HL-60/S4 (cell line): ENCODE data around the gene RYR2.

Experiments
- in situ Hi-C: fragments of 300-500 bp; cut with MboI; formaldehyde crosslinking; loops from 2 replicates; pipeline ENCODE4 v1.14.3; 2022; ENCODE audit warnings: low sequenced_read_pairs

RYR2 gene

DNA sequence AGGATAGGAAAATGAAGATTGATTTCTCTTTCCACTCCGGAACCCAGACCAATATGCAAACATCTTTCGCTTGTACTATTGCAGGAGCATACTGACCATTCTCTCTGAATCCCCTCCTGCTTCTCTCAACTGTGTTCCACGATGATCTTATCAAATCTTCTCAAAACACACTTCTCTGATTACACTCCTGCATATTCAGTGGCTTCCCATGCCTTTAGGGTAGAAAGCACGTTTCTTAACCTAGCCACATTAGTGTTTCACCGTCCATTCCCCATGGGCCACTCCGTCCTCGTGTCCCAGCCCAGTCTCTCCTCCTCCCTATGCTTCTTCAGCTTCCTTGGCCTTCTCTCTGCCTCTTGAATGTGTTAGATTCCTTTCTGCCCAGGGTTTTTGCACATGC lies 650.3 kb downstream of the RYR2 start:
- in situ Hi-C loops = no loop called here

GRCh38 chr1:237695878-237696277 lies 653.9 kb downstream of the RYR2 start:
- in situ Hi-C loops = no loop called here

DNA sequence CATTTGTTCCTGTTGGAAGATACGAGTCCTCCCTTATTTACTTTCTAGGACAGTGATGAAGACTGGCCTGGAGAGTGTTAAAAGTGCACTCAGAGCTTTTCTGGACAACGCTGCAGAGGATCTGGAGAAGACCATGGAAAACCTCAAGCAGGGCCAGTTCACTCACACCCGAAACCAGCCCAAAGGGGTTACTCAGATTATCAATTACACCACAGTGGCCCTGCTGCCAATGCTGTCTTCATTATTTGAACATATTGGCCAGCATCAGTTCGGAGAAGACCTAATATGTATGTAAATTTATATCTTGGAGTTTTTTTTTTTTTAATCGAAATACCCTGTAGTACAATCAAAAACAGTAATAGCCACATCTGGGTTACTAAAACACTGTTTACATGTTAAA lies 658.2 kb downstream of the RYR2 start:
- in situ Hi-C loops = no loop called here

DNA sequence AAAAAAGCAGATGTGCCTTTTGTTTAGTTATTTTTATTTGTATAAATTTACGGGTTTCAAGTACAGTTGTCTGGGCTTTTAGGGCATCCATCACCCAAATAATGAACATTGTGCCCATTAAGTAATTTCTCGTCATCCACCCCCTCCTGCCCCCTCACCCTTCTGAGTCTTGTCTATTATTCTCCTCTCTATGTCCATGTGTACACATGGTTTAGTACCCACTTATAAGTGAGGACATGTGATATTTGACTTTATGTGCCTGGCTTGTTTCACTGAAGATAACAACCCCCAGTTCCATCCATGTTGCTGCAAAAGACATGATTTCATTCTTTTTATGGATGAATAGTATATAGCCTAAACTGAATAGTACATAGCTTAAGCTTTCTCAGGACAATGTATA lies 659.5 kb downstream of the RYR2 start:
- in situ Hi-C loops = no loop called here

DNA sequence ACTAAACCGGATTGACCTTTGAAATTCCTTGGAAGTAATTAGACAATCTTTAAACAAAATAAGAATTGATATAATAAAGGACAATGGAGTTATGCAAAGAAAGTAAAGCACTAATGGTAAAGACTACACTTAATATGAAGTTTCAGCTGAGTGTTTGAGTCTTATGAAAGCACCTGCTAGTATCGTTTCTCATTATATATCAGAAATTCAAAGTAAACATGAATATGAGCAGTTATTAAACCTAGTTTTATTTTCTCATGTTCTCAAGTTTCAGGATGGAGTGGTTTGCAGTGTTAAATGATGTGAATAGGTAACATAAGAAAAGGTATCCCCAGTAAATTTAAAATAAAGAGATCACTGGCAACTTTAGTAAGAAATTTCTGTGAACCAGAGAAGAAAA lies 660.2 kb downstream of the RYR2 start:
- in situ Hi-C loops = no loop called here

GRCh38 chr1:237705462-237705861 lies 663.5 kb downstream of the RYR2 start:
- in situ Hi-C loops = no loop called here

DNA sequence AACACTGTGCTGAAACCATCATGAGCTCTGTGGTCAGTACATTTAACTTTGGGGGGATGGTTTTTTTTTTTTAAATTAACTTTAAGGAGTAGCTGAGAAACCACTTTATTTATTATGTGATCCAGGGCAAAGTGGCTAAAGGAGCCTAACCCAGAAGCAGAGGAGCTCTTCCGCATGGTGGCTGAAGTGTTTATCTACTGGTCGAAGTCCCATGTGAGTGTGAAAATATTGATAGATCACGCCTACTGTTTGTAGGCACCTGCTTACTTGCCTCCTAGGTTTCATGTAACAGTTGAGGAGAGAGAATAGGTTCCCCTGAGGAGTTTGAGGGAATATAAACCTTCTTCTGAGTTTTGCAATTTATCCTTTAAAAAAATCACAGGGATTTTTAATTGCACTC lies 667.4 kb downstream of the RYR2 start:
- in situ Hi-C loops = no loop called here

DNA sequence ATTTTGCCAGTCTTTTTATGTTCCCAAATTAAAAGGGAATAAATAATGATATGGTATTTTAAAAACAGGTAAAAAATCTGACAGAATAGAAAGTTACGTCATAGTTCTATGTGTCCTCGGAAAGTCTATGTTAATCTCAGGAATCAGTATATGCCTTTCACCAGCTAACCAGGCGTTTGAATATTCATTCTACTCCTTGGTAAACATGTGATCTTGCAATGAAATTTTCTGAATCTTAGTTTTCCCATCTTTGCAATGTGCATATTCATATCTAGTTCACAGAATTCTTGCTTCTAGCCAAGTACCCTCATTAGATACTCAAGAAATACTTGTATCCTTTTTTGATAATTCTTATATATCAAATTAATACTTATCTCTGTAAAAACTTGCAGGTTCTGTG lies 669.3 kb downstream of the RYR2 start:
- in situ Hi-C loops = no loop called here

DNA sequence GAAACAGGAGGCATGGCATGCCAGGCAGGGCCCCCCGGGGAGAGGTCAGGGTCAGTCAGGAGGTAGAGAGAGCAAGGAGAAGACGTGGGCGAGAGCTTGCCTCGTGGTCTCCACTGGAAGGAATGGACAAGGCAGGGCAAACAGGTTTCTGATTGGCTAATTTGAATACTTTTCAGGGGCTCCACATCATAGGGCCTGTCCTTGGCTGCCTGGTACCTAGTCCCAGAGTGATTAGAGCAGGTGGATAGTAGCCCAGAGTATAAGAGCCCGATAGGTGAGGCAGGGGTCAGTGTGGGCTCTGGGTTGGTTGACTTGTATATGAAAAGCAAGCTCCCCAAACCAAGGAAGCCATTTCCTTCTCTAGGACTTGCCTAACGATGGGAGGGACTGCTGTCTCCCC lies 670.1 kb downstream of the RYR2 start:
- in situ Hi-C loops = no loop called here

DNA sequence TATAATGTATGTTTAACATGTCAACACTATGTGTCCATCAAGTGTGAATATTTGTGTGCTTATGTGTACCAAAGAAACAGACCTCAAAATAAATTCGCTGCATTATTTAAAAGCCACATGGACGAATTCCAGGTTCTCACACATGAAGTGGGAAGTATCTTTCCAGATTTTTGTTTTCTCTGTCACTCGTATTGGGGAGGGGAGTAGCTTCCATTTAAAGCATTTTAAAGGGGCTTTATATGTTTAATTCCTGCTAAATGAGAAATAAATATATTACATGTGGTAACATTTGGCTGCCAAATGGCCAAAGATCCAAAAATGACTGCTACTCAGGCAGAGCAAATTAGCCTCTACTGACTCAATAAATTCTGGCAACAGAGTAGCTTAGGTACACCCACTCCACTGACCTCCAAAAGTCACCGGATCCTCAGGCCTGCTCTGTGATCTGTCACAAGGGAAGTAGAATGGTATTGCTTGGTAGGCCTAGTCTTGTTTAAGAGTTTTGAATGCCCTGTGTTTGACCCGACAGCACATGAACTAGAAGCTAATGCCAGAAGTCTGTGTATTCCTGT lies 670.7 kb downstream of the RYR2 start:
- in situ Hi-C loops = no loop called here

DNA sequence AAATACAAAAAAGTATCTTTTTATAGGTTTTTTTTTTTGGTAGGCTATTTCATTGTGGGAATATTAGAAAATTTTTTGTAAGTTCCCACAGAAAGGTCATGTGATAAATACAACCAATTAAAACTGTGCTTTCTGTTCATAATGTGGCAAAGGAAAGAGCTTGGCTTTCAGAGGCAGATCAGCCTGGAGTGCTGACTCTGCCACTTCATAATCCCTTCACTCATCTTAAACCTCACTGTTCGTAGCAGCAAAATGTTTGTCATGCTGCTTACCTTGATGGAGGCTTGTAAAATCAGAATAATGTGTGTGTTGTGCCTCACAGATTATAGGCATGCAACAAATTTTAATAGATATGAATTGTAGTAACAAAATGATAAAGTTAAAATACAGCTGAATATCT lies 671.9 kb downstream of the RYR2 start:
- in situ Hi-C loops = no loop called here

DNA sequence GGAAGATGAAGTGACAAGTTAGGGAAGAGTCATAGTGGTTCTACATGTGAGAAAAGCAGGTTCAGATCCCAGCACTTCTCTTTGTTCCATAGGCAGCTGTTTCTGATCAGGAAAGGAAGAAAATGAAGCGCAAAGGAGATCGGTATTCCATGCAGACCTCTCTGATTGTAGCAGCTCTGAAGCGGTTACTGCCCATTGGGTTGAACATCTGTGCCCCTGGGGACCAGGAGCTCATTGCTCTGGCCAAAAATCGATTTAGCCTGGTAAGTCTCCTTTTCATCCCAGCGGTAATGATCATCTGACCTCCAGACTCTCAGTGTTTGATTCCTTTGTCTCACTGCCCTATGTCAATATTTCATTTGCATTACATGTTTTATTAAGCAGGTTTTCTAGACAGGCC lies 675.1 kb downstream of the RYR2 start:
- in situ Hi-C loops = no loop called here

GRCh38 chr1:237730826-237731350 lies 688.9 kb downstream of the RYR2 start:
- in situ Hi-C loops = no loop called here

DNA sequence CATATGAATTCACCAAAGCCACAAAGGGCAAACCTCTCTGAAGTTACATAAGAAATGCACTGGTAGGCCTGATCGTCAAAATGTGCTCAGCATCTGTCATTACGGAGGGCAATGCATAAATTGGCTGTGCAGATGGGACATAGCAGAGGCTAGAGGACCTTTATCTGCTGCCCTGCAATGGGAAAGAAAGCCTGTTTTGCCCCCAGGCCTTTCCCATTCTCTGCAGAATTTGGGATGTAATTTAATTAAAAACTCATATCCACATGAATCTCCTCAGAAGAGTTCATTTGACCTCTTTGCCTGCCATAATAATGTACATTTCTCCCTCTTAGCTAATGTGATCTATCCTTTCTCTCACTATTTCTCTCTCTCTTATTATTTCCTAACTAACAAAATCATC lies 690.7 kb downstream of the RYR2 start:
- in situ Hi-C loops = no loop called here

- in situ Hi-C loops = no loop called here
These were observed 694.5 kb downstream of the RYR2 start for GRCh38 chr1:237736372-237737029.

DNA sequence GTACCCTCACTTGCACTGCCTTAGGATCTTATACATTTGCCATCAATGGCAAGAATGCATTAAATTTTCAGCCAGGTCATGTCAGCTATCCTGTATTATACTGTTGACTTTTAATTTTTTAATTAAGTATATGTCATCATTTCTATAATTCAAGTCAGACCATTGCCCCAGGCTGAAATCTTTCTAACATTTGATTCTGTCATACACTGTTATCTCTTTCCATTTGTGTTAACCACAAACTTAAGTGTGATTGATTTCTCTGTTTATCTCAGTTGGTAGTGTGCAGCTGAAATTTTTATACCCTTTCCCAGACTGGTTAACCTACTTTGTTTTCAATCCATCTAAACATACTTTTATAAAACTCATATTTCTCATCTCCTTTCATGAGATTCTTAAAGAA lies 695.5 kb downstream of the RYR2 start:
- in situ Hi-C loops = no loop called here

GRCh38 chr1:237737938-237738610 lies 696.1 kb downstream of the RYR2 start:
- in situ Hi-C loops = no loop called here

DNA sequence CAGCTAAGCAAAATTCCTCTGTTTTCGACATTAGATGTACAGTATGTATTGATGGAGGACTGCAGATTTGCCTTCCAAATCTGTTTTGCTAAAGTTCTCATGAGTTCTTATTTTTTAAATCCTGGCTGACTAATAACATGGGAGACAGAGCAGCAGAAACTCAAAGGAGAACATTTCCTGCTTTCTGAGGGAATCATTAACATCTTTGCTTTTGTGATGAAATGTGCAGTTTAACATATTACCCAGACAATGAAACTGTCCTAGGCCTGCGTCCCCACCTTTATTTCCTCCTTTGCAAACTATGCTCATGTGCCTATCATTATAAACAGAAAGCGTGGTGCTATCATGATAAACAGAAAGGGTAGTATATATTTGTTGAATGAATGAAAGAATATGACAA lies 698.9 kb downstream of the RYR2 start:
- in situ Hi-C loops = no loop called here

- in situ Hi-C loops = no loop called here
These were observed 703.6 kb downstream of the RYR2 start for GRCh38 chr1:237745545-237745944.

DNA sequence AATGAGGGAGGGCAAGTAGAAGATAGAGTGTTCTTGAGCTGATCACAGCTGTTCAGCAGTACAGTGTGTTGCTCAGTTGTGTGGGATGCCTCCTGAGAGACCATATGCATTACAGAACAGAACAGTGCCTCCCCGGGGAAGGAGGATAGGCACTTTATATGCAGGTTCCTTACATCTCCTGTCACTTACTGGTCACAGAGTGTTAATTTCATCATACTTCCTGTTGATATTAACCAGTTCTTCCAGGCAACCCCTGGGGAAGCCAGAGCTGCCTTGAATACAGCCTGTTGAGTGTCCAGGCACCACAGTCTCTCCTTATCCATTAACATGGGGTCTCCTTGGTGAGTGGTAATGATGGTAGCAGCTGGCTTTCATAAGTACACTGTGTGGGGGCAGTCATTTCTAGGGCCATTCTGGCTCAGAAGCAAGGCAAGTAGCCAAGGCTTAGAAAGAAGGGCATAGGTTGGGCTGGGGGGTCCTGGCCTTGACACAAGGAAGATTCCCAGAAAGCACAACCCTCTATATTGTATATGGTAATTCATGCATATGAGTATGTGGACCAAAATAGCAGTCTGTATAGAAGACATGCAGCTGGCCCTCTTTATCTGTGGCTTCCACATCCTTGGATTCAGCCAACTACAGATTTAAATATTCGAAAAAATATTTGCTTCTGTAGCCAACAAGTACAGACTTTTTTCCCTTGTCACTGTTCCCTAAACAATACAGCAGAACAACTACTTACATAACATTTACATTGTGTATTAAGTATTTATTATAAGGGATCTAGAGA lies 706.4 kb downstream of the RYR2 start:
- in situ Hi-C loops = no loop called here

DNA sequence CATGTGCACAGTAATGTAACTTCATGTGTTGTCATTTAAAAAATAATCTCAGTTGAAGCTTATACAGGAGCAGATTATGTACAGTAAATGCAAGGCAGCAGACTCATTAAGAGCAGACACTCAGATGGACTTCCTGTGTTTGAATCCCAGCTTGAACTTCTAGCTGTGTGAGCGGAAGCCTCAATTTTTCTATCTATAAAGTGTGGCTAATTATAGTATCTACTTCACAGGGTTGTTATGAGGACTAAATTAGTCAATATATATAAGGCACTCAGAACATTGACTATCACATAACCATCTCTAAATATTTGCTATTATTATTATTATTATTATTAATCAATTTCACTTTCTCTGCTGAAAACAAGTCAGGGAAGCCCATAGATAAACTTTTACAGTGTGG lies 707.1 kb downstream of the RYR2 start:
- in situ Hi-C loops = no loop called here

GRCh38 chr1:237751090-237751489 lies 709.1 kb downstream of the RYR2 start:
- in situ Hi-C loops = no loop called here
